CD4-positive, alpha-beta T cell (primary cell): ENCODE measurements around the gene GPR180. TPM values are rescaled to one million over a fixed set of nuclear protein-coding genes. Genes with fewer than 3 reads are reported as not detected.

Experiments used
- ATAC-seq: fragments of 200-7000 bp; cut with Tn5 transposase; one replicate; pipeline ENCODE4 v1.10.0; 2022; ENCODE audit warnings: mild to moderate bottlenecking; ENCODE audit not compliant: poor library complexity
- CTCF ChIA-PET: fragments of 350-600 bp; sonication (Branson Sonifier 250); formaldehyde crosslinking; loops from one replicate; lab custom pipeline; 2021; ENCODE audit warnings: antibody characterized with exemption, inconsistent platforms; lab: Charles Lee
- POLR2A ChIA-PET: fragments of 350-600 bp; sonication (Branson Sonifier 250); formaldehyde crosslinking; loops from one replicate; lab custom pipeline; 2021; ENCODE audit warnings: antibody characterized with exemption, inconsistent platforms; lab: Charles Lee
- DNase-seq, 14 experiments: peaks; one replicate each; pipeline ENCODE4 v3.0.0-alpha.2; 2013 to 2020; ENCODE audit warnings: mixed read lengths in 2 of 14
- H3K27ac ChIP-seq, 2 donors: one replicate each; pipeline versions ENCODE4 v1.5.1 to v1.7.0; 2013; ENCODE audit warnings: low read length in 2 of 2, low read depth in 1 of 2, mild to moderate bottlenecking in 1 of 2
- H3K27me3 ChIP-seq, 2 experiments: 1 replicate in 1 of 2; 2 replicates in 1 of 2; pipeline versions ENCODE4 v1.6.1 to v1.7.0; 2013; ENCODE audit warnings: low read length in 2 of 2, control low read depth in 1 of 2, mild to moderate bottlenecking in 1 of 2, moderate library complexity in 1 of 2; ENCODE audit not compliant: insufficient read depth in 2 of 2, control insufficient read depth in 1 of 2
- H3K36me3 ChIP-seq: one replicate; pipeline ENCODE4 v1.6.1; 2013; ENCODE audit warnings: low read length, control low read depth; ENCODE audit not compliant: insufficient read depth
- H3K4me1 ChIP-seq: one replicate; pipeline ENCODE4 v1.6.1; 2013; ENCODE audit warnings: low read length, control low read depth; ENCODE audit not compliant: insufficient read depth
- H3K4me3 ChIP-seq: one replicate; pipeline ENCODE4 v1.5.1; 2013; ENCODE audit warnings: mild to moderate bottlenecking, low read length, moderate library complexity
- H3K9me3 ChIP-seq, 2 experiments: 1 replicate in 1 of 2; 2 replicates in 1 of 2; pipeline versions ENCODE4 v1.6.1 to v1.7.0; 2013; ENCODE audit warnings: low read length in 2 of 2, mild to moderate bottlenecking in 2 of 2, control low read depth in 1 of 2, moderate library complexity in 1 of 2; ENCODE audit not compliant: control insufficient read depth in 1 of 2, insufficient read depth in 1 of 2
- H3K27ac Mint-ChIP-seq: one replicate; pipeline ENCODE4 v1.8.0; 2020; ENCODE audit warnings: mixed read lengths
- H3K27me3 Mint-ChIP-seq: one replicate; pipeline ENCODE4 v1.8.0; 2021; ENCODE audit warnings: mixed read lengths
- H3K36me3 Mint-ChIP-seq: one replicate; pipeline ENCODE4 v1.8.0; 2021; ENCODE audit warnings: low read depth, mixed read lengths
- H3K4me1 Mint-ChIP-seq: one replicate; pipeline ENCODE4 v1.8.0; 2021; ENCODE audit warnings: low read depth, mixed read lengths
- H3K4me3 Mint-ChIP-seq: one replicate; pipeline ENCODE4 v1.8.0; 2020; ENCODE audit warnings: mild to moderate bottlenecking, mixed read lengths
- H3K9me3 Mint-ChIP-seq: one replicate; pipeline ENCODE4 v1.8.0; 2020; ENCODE audit warnings: mixed read lengths
- CTCF ChIP-seq: fragments of 200-600 bp; IDR thresholded peaks from one replicate; pipeline ENCODE4 v1.8.0; 2022; ENCODE audit warnings: antibody characterized with exemption, mild to moderate bottlenecking
- intact Hi-C, 2 experiments: fragments of 100-400 bp; cut with DNase I in 1 of 2; cut with micrococcal nuclease in 1 of 2; formaldehyde crosslinking; loops; one replicate each; pipeline versions ENCODE4 v1.15.1 to v1.9.0; 2023 to 2025; cut with DNase I, micrococcal nuclease
- total RNA-seq, 174 experiments: library from RNA in 2 of 174; stranded (reverse) in 2 of 174; gene quantifications; one replicate each; pipeline ENCODE4 v1.2.3 and lab custom pipeline; 2021 to 2026

GPR180 gene
- total RNA-seq, 2 experiments from 2014 or later: 0.80 to 0.92 TPM

GRCh38 chr13:94602467-94602866 lies 810 bp downstream of the GPR180 start:
- ATAC-seq (no peak), DNase-seq (no peak)
- H3K4me1 ChIP-seq: peaks cover 17% of the 10 kb centered on the region
- intact Hi-C loops: loop anchor here in 1 of 2 experiments (10.0 kb wide), 2 partner anchors 278 to 582 kb away; no protein-coding TSS in a partner anchor
- Mint-ChIP-seq H3K4me1 (peaks cover 38% of the 10 kb centered on the region), H3K27me3 (no peaks in the 10 kb centered on the region), H3K27ac (peak overlapping the region; percentile 75), H3K4me3 (peak overlapping the region; percentile 87), H3K36me3 (peaks cover 15% of the 10 kb centered on the region), H3K9me3 (no peaks in the 10 kb centered on the region)
- no peaks in the 10 kb centered on the region for H3K9me3 ChIP-seq
- H3K27me3 ChIP-seq: no peaks in the 10 kb centered on the region
- H3K36me3 ChIP-seq: peaks cover 9% of the 10 kb centered on the region
- TF ChIP-seq CTCF: no peak
- H3K4me3 ChIP-seq: peak overlapping the region; percentile 76
- CTCF ChIA-PET: interaction anchor here (1.4 kb wide), 1 partner anchor 23 kb away, joined by 4 read pairs; no protein-coding TSS in a partner anchor
- POLR2A ChIA-PET: interaction anchor here (0.7 to 2.3 kb wide), 4 partner anchors 15 to 314 kb away, joined by 3 to 32 read pairs (median 7); no protein-coding TSS in a partner anchor
- peak overlapping the region; percentile 55 to 61 for H3K27ac ChIP-seq

GRCh38 chr13:94607056-94607455 lies 5.4 kb downstream of the GPR180 start:
- H3K27me3 Mint-ChIP-seq: no peaks in the 10 kb centered on the region
- H3K4me1 ChIP-seq: peaks cover 8% of the 10 kb centered on the region
- H3K36me3 Mint-ChIP-seq: peaks cover 43% of the 10 kb centered on the region
- intact Hi-C loops: loop anchor here in 1 of 2 experiments (10.0 kb wide), 2 partner anchors 282 to 578 kb away; no protein-coding TSS in a partner anchor
- no peak for ATAC-seq
- no peak for DNase-seq
- no peaks in the 10 kb centered on the region for H3K9me3 ChIP-seq
- CTCF ChIA-PET: no interaction called here
- no peak for TF ChIP-seq CTCF
- peaks cover 34% of the 10 kb centered on the region for H3K4me1 Mint-ChIP-seq
- H3K27ac Mint-ChIP-seq: peak overlapping the region; percentile 8
- POLR2A ChIA-PET: no interaction called here
- no peak overlapping the region for H3K4me3 ChIP-seq
- H3K27ac ChIP-seq: no peak overlapping the region
- H3K4me3 Mint-ChIP-seq: peak overlapping the region; percentile 14
- H3K36me3 ChIP-seq: peaks cover 18% of the 10 kb centered on the region
- no peaks in the 10 kb centered on the region for H3K27me3 ChIP-seq
- no peaks in the 10 kb centered on the region for H3K9me3 Mint-ChIP-seq

- POLR2A ChIA-PET: interaction anchor here (1.8 kb wide), 1 partner anchor 10 kb away, joined by 5 read pairs; no protein-coding TSS in a partner anchor
- no peak for ATAC-seq
Observed at GRCh38 chr13:94607939-94608338, 6.3 kb downstream of the GPR180 start.

More at GRCh38 chr13:94607939-94608338, 6.3 kb downstream of the GPR180 start:
- Histone ChIP-seq H3K27me3 (no peaks in the 10 kb centered on the region), H3K27ac (no peak overlapping the region), H3K4me1 (peaks cover 5% of the 10 kb centered on the region), H3K9me3 (no peaks in the 10 kb centered on the region), H3K36me3 (peaks cover 18% of the 10 kb centered on the region), H3K4me3 (no peak overlapping the region)
- Mint-ChIP-seq H3K27ac (peak overlapping the region; percentile 24), H3K27me3 (no peaks in the 10 kb centered on the region), H3K4me3 (no peak overlapping the region), H3K36me3 (peaks cover 46% of the 10 kb centered on the region), H3K9me3 (no peaks in the 10 kb centered on the region), H3K4me1 (peaks cover 26% of the 10 kb centered on the region)
- intact Hi-C loops: loop anchor here in 1 of 2 experiments (10.0 kb wide), 2 partner anchors 283 to 577 kb away; no protein-coding TSS in a partner anchor
- DNase-seq: no peak
- CTCF ChIA-PET: interaction anchor here (1.4 to 1.6 kb wide), 2 partner anchors 10 to 12 kb away, joined by 3 to 9 read pairs; partner anchors contain the start of gene TGDS
- no peak for TF ChIP-seq CTCF
